Stimulated activated CD8-positive, alpha-beta memory T cell treated with anti-CD3 and anti-CD28 coated beads, Interleukin-7, amount 100 ng/mL, for 48 hours (primary cell): ENCODE results near the gene NFKB2.

Experiments
- DNase-seq, 2 donors: peaks; one replicate each; pipeline ENCODE4 v3.0.0-alpha.2; 2020; ENCODE audit warnings: low read depth in 1 of 2; ENCODE audit errors: extremely low read depth in 1 of 2

The NFKB2 gene

DNA sequence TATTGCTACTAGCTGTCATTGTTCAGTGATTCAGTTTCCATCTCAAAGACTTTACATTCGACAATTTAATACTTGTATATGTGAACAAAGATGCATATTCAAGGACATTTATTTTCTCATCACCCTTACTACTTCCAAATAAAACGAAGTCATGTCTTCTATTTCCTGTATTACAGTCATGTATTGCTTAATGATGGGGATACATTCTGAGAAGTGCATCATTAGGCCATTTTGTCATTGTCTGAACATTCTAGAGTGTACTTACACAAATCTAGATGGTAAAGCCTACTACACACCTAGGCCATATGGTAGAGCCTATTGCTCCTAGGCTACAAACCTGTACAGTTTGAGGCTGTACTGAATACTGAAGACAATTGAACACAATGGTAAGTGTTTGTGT, 49.3 kb downstream of the NFKB2 start:
- DNase-seq, result no peak

DNA sequence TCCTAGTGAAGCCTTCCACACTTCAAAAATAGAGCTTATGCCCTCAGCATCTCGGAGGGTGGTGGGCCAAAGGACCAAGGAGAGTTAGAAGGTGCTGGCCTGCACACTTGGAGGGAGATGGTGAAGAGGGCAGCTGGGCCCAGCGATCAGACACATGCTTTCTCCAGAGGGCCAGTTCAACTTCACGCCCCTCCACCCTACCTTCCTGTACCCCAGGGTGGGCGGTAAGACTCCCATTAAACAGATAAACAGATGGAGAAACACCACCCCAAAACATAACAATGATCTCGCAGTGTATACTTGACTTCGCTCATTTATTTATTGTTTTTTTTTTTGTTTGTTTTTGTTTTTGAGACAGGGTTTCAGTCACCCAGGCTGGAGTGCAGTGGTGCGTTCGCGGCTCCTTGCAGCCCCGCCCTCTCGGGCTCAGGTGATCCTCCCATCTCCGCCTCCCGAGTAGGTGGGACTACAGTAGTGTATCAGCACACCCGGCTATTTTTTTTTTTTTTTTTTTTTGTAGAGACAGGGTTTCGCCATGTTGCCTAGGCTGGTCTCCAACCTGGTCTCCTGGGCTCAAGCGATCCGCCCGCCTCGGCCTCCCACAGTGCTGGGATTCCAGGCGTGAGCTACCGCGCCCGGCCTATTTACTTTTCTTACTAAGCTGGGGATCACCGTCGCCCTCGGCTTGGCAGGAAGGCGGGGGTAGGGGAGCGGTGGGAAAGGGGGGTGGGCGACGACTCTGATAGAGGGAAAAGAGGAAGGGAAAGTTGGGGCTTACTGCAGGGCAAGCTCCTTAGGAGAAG, 54.0 kb downstream of the NFKB2 start:
- DNase-seq, result peak; percentile 66 to 83

DNA sequence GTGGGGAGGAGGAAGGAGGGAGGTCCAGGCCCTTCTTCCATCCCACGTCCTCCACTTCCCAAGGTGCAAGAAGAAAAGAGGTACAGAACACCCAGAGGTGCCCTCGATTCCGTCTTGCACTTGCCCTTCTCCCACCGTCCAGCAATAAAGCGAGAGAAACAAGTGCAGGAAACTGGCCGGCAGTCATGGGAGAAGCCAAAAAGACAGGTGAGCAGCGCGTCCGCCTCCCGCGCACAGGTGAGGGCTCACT, 54.5 kb downstream of the NFKB2 start:
- no peak for DNase-seq

DNA sequence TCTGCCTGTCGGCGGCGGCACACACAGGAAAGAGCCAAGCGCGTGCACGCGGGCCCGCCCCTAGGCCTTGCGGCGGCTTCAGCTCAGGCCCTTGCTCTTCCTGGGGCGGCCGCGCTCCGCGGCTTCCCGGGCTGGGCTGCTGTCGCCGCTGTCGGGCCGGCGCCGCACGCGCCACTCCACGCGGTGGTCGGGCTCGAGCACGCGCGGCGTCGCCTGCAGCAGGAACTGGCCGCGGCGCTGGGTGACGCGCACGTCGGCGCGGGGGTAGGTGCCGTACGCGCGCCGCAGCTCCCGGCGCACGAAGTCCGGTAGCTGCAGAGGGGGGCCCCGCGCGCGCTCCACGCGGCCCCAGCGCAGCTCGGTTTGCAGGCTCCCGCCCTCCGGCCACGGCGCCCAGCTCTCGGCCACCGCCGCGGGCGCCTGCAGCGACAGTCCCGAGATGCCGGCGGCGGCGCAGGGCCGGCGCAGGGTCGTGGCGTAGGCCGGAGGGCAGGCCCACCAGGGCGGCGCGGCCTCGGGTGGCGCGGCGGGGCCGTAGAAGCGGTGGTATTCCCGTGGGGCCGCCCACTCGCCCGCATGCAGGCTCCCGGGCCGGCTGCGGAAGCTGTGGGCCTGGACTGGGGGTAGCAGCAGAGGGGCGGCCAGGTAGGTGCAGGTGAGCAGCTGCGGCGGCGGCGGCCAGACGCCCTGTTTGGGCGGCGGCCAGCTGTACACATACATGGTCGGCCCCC, 55.0 kb downstream of the NFKB2 start:
- DNase-seq, result peak; percentile 74 to 83

DNA sequence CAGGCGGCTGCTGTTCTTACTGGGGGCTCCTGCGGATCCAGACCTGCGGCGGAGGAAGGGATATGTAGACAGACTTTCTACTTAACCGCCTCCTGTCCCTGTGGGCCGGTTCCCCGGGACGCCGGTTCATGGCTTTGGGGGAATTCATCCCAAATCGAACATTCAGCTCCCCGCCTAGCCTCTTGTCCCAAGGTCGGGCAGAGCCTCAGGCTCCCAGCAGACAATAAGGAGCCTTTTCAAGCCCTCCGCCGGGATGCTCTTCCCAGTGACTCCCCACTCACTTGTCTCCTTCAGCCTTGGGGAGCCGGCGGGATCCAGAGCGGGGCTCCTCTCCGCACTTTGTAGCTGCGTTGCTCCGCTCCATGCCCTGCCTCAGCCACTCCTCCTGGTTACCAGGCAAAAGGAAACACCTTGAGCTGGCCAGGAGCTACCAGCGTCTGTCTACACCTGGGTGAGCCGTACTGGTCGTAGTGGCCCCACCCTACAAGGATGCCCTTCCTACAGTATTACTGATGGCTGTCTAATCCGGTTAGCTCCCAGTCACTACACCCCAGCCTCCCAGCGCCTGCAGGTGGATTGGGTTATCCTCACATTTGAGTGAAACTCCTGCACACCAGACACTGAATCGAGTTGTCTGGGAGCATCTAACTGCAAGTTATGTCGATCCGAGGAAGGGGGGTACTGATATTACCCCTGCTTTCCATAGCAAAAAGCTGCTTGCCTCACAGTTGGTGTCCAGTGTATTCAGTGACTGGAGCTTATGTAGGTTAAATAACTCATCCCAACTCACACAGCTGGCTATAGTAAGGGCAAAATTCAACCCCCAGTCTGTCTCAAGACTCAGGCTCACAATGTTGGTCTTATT, 55.8 kb downstream of the NFKB2 start, which contains the start of gene C10orf95:
C10orf95 (minus strand) TSS at position 439 of the 865 bp plus-strand sequence. CDS start 450 bp downstream, outside the sequence.
- DNase-seq, result no peak
